ENCODE data around the gene CCL13.
A peak's percentile ranks its signal among the peaks of the same experiment; 100 is the strongest.

Gene CCL13

DNA sequence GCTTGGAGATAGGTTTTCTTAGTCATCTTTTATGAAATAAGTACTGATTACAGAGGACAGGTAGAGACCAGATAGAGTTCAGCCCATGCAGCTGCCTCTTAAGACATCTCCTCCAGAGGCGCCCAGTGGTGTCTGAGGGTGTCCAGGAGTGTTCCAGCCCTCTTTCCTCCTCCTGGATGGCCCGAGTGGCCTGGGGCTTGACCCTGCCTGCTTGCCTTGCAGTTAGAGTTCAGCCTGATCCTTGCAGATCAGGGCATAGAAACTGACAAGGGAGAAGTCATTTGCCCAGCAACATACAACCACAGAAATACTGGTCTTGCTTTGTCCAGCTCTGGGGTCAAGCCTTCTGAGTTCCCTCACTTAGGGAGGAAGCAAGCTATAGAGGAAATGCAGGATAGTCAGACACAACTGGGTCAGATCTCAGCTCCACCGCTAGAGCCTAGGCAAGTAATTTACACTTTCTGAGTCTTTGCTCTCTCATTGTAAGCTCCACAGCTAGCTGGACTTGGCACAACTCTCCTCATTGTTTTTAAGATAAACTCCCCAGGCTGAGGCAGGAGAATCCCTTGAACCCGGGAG, 10.3 kb downstream of the CCL13 start:
- no peak for TF ChIP-seq MYC (IDR thresholded peaks at IDR 0.05; ENCODE audit: low read depth, low read length)
- TF ChIP-seq POLR2A (IDR thresholded peaks at IDR 0.05; ENCODE audit: extremely low read depth, insufficient read length), result no peak
- TF ChIP-seq, protein P1, sequence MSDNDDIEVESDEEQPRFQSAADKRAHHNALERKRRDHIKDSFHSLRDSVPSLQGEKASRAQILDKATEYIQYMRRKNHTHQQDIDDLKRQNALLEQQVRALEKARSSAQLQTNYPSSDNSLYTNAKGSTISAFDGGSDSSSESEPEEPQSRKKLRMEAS (IDR thresholded peaks at IDR 0.05; ENCODE audit: low read depth, low read length), result no peak
- TF ChIP-seq, protein P2, sequence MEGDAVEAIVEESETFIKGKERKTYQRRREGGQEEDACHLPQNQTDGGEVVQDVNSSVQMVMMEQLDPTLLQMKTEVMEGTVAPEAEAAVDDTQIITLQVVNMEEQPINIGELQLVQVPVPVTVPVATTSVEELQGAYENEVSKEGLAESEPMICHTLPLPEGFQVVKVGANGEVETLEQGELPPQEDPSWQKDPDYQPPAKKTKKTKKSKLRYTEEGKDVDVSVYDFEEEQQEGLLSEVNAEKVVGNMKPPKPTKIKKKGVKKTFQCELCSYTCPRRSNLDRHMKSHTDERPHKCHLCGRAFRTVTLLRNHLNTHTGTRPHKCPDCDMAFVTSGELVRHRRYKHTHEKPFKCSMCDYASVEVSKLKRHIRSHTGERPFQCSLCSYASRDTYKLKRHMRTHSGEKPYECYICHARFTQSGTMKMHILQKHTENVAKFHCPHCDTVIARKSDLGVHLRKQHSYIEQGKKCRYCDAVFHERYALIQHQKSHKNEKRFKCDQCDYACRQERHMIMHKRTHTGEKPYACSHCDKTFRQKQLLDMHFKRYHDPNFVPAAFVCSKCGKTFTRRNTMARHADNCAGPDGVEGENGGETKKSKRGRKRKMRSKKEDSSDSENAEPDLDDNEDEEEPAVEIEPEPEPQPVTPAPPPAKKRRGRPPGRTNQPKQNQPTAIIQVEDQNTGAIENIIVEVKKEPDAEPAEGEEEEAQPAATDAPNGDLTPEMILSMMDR (IDR thresholded peaks at IDR 0.05; ENCODE audit: low read depth, low read length), result no peak
- DNase-seq (ENCODE audit: low read depth), result no peak
- no peak overlapping the region for H3K4me3 ChIP-seq (ENCODE audit: low read depth, low read length)

DNA sequence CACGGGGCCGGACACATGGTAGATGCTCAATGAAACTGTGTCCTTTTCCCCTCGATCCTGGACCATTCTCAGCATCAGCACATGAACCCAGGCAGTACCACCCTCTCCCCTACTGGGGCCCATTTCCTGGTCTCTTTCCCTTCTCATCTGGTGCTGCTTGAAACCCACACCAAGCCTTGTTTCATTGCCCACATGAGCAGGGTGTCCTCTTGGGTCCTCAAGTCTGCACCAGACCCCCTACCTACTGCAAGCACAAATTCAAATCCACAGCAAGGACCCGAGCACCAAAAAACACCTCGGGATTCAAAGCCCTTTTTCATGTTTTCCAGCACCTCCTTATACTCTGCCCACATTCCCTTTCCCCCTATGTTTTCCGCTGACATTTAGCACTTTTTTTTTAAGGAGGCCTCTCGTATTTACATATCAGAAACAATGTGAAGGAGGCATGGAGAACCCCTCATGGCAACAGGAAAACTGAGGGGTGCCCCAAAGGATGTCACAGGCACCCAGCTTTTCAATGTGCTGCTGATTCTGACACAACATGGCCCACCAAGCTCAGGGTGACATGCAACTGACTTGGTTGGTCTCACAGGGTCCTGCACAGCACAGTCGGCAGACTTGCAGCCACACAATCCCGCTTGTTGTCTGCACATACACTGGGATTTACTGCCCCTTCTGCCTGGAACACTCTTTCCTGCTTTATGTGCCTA, 11.4 kb downstream of the CCL13 start:
- no peak for DNase-seq (ENCODE audit: low read depth)
- no peak overlapping the region for H3K4me3 ChIP-seq (ENCODE audit: low read depth, low read length)
- TF ChIP-seq, protein P2 (IDR thresholded peaks at IDR 0.05; ENCODE audit: low read depth, low read length), result no peak
- TF ChIP-seq MYC (IDR thresholded peaks at IDR 0.05; ENCODE audit: low read depth, low read length) (no peak), POLR2A (IDR thresholded peaks at IDR 0.05; ENCODE audit: extremely low read depth, insufficient read length) (no peak)
- TF ChIP-seq, protein P1 (IDR thresholded peaks at IDR 0.05; ENCODE audit: low read depth, low read length), result no peak

DNA sequence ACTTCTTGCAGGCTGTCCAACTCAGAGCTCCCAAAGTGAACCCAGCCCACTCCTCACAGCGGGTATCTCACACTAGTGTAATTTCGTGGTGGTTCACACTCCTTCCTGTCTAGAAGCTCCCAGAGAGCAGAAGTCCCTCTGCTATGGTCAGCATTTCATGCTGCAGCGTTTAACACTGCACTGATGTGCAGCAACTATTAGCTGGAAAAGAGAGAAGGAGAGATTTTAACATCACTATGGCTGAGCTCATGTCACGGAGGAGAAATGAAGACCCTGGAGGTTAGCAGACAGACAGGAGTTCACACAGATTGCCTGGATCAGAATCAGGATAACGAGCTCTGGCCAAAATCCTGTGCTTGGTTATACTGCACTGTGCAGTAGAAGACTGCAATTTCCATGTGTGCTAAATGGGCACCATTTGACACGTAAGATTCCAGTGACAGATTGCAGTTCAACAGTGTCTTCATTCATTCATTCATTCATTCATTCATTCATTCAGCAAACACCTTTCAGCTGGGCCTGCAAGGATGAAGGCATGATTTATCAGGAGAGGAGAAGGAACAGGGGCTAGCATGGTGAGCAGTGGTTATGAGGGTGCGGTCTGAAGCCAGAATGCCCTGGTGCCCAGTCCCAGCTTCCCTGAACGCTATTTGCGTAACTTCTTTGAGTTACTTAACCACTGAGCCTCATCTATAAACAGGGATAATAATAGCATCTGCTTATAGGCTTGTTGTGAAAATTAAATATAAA, 12.1 kb downstream of the CCL13 start:
- DNase-seq (ENCODE audit: low read depth), result peak; percentile 79
- TF ChIP-seq, protein P2 (IDR thresholded peaks at IDR 0.05; ENCODE audit: low read depth, low read length), result no peak
- TF ChIP-seq, protein P1 (IDR thresholded peaks at IDR 0.05; ENCODE audit: low read depth, low read length), result no peak
- TF ChIP-seq MYC (IDR thresholded peaks at IDR 0.05; ENCODE audit: low read depth, low read length), result no peak
- no peak for TF ChIP-seq POLR2A (IDR thresholded peaks at IDR 0.05; ENCODE audit: extremely low read depth, insufficient read length)
- no peak overlapping the region for H3K4me3 ChIP-seq (ENCODE audit: low read depth, low read length)

DNA sequence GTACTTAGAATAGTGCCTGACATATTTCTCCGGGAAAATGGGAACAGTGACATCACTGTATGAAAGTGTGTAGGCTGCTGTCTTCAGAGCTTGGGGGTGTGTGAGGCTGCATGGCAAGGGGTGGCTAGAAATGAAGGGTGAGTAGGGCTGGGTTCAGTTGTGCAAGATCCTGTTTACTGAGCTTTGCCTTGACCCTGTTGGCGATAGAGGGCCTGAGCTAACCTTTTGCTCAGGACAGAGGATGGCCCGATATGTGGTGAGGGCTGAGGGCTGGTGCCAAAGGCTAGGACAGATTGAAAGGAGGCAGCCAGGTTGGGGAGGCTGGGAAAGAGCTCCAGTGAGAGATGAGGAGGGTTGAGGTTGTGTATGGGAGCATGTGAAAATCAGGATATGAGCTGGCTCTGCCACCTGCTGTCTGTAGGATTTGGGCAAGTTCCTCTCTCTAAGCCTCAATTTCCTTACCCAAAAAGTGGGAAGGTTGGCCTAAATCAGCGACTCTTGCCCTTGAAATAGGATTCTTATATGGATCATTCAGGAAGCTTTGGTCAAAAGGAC, 12.7 kb downstream of the CCL13 start:
- no peak overlapping the region for H3K4me3 ChIP-seq (ENCODE audit: low read depth, low read length)
- TF ChIP-seq, protein P1 (IDR thresholded peaks at IDR 0.05; ENCODE audit: low read depth, low read length), result no peak
- TF ChIP-seq MYC (IDR thresholded peaks at IDR 0.05; ENCODE audit: low read depth, low read length) (no peak), POLR2A (IDR thresholded peaks at IDR 0.05; ENCODE audit: extremely low read depth, insufficient read length) (no peak)
- TF ChIP-seq, protein P2 (IDR thresholded peaks at IDR 0.05; ENCODE audit: low read depth, low read length), result no peak
- DNase-seq (ENCODE audit: low read depth), result peak; percentile 84

DNA sequence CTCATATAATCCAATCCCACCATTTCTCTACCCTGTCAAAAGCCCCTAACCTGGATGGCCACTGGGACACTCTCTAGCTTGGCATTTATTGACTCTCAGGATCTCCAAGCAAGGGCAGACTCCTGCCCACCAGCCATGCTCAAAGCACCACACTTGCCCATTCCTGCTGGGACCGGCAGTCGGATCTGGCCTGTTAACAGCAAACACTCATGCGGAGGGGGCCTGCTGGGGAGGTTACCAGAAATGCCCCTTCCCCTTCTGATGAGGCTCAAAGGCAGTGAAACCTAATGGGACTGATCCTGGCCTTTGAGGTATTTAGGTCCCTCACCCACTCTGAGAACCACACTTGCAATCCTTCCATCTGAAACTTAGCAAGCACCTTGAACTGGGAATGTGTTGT, 13.3 kb downstream of the CCL13 start:
- TF ChIP-seq POLR2A (IDR thresholded peaks at IDR 0.05; ENCODE audit: extremely low read depth, insufficient read length) (no peak), MYC (IDR thresholded peaks at IDR 0.05; ENCODE audit: low read depth, low read length) (no peak)
- TF ChIP-seq, protein P1 (IDR thresholded peaks at IDR 0.05; ENCODE audit: low read depth, low read length), result no peak
- TF ChIP-seq, protein P2 (IDR thresholded peaks at IDR 0.05; ENCODE audit: low read depth, low read length), result no peak
- DNase-seq (ENCODE audit: low read depth), result no peak
- H3K4me3 ChIP-seq (ENCODE audit: low read depth, low read length), result no peak overlapping the region
